Stimulated activated CD4-positive, alpha-beta T cell treated with anti-CD3 and anti-CD28 coated beads, TNF-alpha, amount 100 ng/mL, for 24 hours (primary cell): ENCODE results near the gene MACROD2.

Experiments
- DNase-seq, 3 experiments: peaks; one replicate each; pipeline ENCODE4 v3.0.0-alpha.2; 2020; ENCODE audit warnings: low read depth in 3 of 3

Gene MACROD2

DNA sequence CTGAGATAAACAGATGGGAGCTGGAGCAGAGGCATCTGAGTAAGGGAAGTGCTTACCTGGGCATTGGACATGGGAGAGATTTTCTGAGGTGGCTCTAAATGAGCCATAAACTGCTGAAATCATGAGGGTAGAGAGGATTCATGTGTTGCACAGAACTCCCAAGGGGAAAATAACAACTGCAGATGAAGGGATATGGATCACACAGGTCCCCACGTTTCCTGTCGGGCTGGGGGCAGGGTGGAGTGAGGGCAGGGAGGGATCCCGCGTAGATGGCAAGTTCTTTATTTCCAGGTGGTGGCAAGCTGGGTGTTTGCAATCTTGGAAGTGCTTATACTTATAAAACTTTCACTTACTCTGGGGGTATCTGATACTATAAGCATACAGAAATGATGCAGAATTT is 764.7 kb downstream of the MACROD2 start:
- no peak for DNase-seq

GRCh38 chr20:14761903-14762302 is 766.6 kb downstream of the MACROD2 start:
- DNase-seq: no peak

GRCh38 chr20:14764511-14765369 is 769.4 kb downstream of the MACROD2 start:
- no peak for DNase-seq

- no peak for DNase-seq
Observed at GRCh38 chr20:14765370-14765701, 770.0 kb downstream of the MACROD2 start.

- DNase-seq: no peak
Observed at GRCh38 chr20:14773486-14773885, 778.2 kb downstream of the MACROD2 start.

GRCh38 chr20:14775778-14776177 is 780.5 kb downstream of the MACROD2 start:
- DNase-seq: no peak

- no peak for DNase-seq
Observed at GRCh38 chr20:14777591-14777990, 782.3 kb downstream of the MACROD2 start.

GRCh38 chr20:14778096-14778495 is 782.8 kb downstream of the MACROD2 start:
- no peak for DNase-seq

GRCh38 chr20:14778875-14779274 is 783.6 kb downstream of the MACROD2 start:
- DNase-seq: no peak

DNA sequence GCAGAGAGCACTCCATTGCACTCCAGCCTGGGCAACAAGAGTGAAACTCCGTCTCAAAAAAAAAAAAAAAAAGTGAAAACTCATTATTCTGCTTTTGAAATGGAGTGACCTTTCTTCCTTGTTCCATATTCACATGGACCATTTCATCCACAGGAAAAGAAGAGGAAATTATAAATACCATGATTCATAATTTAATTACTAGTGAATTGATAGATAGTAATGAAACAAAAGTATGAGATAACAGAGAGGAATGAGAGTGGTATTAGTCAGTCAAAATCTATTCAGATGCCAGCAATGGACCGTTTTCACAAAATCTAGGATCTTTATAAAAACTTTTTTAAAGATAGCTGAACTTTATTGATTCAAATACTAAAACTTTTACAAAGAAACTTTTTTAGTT is 785.2 kb downstream of the MACROD2 start:
- DNase-seq: no peak

DNA sequence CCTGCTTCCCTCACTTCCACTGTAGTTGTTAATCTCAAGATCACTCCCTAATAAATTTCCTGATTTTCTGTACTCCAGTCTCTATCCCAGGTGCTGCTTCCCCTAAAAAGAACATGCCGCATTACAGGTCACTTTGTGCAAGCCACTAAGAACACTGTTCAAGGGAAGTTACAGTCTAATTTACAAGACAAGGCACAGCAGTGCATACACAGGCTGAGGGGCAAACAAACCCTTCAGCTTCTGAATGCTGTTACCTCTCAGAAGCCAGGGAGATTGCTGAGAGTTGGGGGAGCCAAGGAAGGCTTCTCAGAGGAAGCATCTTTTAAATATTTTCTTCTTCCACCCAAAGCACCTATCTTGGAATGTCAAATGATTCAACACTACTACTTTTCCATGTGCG is 787.4 kb downstream of the MACROD2 start:
- DNase-seq: no peak

DNA sequence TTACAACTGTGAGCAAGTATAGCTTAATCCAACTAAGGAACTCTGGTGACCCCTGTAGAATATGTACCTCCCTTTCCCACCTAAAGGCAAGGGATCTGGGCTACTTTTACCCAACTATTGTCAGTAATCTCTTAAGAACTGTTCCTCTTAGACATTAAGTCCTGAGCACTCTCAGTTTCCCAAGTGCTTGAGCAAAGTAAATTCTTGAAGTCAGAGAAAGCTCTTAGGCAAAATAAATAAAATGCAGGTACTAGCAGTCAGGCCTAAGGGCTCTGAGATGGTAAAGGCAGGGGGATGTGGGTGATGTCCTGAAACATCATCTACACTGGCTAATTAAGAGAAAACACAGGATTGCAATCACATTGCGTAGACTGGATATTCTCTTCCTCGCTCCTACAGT is 788.5 kb downstream of the MACROD2 start:
- DNase-seq: no peak

DNA sequence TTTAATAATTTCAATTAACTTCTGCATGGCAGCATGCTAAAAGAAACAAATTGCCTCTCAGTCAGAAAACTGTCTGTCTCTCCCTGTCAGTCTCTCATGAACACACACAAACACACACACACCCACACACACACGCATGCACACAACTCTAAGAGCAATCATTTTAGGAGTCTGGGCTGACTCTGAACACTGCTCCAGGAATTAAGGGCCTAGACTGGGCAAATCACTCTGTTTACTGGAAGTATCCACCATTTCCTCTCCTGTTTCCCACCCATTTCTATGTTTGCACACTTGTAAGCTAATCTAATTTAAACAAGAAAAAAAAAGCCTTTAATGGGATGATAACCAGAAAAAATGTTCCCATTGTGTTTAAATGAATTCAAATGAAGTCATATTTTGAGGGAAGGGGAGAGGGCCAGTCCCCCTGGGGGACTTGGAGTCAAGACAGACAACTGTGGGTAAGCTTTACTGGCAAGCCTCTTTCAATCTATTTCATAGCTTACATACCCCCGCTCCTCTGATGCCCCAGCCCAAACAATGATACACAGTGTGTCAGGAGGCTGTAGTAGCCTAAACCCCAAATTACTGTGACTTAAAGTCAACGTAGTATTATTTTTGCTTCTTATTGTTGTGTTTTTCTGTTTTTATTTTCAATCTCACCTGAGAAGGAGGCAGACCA is 789.9 kb downstream of the MACROD2 start:
- DNase-seq: no peak

DNA sequence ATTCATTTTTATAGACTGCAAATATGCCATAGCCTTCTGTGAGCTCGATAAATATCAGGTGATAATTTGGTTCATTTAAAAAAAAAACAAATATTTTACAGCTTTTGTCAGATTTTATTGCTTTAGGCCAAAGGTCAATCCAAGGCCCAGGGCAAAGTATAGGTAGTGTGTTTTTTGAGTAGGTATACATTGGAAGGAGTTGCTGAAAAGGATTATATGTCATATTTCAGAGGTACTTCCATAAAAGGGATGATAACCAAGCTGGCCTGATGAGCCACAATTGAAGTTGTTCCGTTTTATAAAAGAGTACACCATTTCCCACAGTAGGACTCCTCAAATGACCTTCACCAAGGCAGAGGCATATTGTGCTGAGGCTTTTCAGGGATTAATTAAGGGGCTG is 794.9 kb downstream of the MACROD2 start:
- no peak for DNase-seq

DNA sequence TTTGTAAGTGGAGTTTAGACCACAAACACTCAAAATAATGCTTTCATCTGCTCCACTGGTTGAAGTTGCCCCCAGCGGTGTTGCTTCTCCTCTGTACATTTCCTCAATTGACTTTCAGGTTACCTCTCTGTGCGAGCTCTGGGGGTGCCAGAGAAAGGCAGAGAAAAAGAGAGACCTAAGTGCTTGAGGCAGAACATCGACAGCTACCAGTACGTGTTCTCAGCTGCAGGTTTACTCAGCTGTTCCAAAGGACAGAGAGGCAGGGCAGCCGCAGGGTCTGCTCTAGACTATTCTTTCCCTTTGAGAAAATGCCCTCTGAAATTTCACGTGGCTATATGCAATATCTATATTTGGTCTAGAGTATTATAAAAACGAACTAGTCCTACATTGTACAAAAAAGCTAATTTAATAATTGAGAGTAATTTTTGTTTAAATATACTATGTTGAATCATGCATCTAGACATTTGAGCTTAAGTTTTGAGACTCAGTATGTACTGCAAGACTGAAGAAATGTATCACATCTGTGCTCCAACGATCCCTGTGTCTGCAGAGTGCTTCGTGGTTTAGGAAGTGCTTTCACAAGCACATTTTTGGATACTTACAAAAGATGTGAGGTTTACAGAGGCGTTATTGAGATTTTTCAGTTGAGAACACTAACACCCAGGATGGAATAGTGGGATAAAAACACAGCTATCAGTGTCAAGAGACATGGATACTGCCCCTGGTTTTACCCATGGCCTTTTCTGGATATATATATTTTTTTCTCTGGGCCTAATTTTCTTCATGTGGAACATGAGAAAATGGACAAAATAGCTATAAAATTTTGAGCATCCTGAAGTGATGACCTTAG is 795.7 kb downstream of the MACROD2 start:
- no peak for DNase-seq

DNA sequence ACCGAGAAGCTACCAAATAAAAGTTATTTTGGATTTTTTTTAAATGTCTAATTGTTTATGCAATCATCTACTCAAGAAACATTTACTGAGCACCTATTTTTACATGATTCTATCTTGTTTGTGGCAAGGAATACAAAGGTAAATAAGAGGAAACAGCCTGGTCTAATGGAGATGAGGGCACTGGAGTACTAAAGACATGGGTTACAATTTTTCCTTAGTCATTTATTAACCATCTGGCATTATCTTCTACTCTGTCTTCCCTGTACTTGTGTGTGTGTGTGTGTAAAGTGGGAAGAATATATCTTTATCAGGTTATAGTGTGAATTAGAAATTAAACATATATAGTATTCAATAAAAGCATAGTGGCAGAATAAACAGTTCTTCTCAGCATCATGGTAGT is 797.6 kb downstream of the MACROD2 start:
- DNase-seq: no peak

DNA sequence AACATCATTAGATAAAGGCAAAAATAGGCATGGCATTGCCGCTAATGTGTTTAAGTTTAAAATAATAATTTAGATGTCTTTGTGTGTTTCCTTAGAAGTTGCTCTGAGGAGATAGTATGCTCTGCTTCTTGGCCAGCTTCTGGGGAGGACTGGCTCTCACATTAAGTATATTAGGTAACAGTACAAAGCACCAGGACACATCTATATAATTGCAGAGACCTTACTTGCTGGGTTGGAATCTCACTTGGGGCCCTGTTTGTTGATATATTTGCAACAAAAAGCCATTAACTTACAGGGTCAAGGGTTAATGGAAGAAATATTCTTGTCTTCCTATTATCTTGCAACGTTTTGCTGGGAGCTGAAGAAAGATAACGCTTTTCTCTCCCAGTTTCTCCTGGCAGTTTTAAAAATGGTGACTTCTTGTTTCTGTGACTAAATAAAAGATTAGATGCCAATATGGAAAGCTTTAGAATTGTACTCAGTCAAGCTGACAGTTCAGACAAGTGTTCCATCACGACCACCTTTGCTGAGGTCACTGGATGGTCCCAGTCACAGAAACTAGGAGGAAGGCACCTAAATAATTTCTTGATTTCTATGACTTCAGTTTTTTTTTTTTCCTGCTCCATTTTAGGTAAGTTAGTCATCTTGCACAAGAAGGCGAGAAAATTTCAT is 804.4 kb downstream of the MACROD2 start:
- no peak for DNase-seq

DNA sequence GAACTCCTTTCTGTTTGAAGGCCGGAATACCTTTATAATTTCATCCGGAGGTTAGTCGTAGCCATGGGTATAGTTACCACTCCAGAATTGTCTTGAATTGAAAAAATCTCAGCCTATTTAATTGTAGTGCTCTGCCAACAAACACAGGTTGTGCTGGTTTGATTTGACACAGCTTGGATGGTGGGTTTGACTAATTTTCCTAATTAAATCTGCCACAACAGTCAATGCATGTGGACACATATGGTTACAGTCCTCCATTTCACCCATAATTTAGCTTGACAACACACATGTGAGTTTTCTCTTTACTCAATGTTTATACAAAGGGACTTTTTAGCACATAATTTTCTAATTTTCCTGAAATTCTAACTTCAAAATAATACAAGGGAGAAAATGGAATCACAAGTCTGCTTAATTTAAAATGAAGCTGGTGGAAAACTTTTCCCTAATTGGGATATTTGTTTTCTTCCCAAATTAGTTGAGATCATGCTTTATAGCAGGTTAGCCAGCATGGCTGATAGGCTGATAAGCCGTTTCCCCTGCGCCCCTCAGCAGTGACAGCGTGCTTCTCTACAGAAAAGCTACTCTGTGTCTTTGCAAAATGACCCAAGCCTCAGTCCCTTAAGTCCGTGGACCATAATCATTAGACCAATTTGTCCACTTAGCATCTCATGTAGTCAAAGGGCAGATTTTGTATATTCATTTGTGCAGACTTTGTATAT is 805.5 kb downstream of the MACROD2 start:
- no peak for DNase-seq

- DNase-seq: no peak
Observed at GRCh38 chr20:14801591-14802325, 806.4 kb downstream of the MACROD2 start.

DNA sequence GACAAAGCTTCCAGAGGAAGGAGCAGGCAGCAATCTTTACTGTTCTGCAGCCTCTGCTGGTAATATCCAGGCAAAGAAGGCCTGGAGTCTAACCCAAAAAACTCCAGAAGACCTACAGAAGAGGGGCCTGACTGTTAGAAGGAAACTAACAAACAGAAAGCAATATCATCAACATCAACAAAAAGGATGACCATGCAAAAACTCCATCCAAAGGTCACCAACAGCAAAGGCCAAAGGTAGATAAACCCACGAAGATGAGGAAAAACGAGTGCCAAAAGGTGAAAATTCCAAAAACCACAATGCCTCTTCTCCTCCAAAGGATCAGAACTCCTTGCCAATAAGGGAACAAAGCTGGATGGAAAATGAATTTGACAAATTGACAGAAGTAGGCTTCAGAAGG is 811.9 kb downstream of the MACROD2 start:
- DNase-seq: no peak

DNA sequence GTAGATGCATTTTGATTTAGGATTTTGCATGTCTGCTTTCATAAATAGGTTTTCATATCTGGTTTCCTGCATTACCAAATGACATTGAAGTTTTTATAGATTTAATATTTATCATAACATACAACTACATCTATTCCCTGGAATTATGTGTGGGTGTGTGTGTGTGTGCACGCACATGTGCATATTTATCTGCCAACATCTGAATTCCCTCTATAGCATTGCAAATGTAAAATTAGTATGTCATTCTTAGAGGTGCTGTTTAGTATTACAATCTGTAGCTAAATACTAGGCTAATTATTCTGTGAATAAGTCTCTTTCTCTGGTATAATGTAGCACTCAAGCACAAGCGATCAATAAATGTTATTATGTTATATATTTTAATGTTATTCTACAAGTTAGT is 820.0 kb downstream of the MACROD2 start:
- DNase-seq: no peak
